ENCODE data around the gene MSH5.
A peak's percentile ranks its signal among the peaks of the same experiment; 100 is the strongest.

Gene MSH5

GRCh38 chr6:31730631-31731086, 9.1 kb upstream of the MSH5 start:
- DNase-seq: no peak

- DNase-seq: no peak
These were observed 7.8 kb upstream of the MSH5 start for GRCh38 chr6:31732029-31732428.

- no peak for DNase-seq
These were observed 6.1 kb upstream of the MSH5 start for GRCh38 chr6:31733734-31734133.

- no peak for DNase-seq
These were observed 5.5 kb upstream of the MSH5 start for GRCh38 chr6:31734247-31734820.

- DNase-seq: no peak
These were observed 4.9 kb upstream of the MSH5 start for GRCh38 chr6:31734821-31735406.

GRCh38 chr6:31736021-31736767, 3.6 kb upstream of the MSH5 start, which contains the start of gene CLIC1:
TSS of gene CLIC1 (minus strand) at chr6:31736530. CDS start at chr6:31736300, 230 bp downstream.
- DNase-seq: peak; percentile 51 to 71

GRCh38 chr6:31736768-31737314, 3.0 kb upstream of the MSH5 start:
- no peak for DNase-seq

- no peak for DNase-seq
These were observed 2.4 kb upstream of the MSH5 start for GRCh38 chr6:31737315-31737990.

GRCh38 chr6:31737991-31738979, 1.5 kb upstream of the MSH5 start:
- DNase-seq: no peak

GRCh38 chr6:31740397-31741223, 805 bp downstream of the MSH5 start:
- no peak for DNase-seq

- DNase-seq: no peak
These were observed 2.0 kb downstream of the MSH5 start for GRCh38 chr6:31741815-31742214.

- DNase-seq: no peak
These were observed 3.1 kb downstream of the MSH5 start for GRCh38 chr6:31742894-31743293.

GRCh38 chr6:31744422-31744821, 4.6 kb downstream of the MSH5 start:
- DNase-seq: no peak

GRCh38 chr6:31749301-31750036, 9.7 kb downstream of the MSH5 start:
- DNase-seq: no peak

- DNase-seq: no peak
These were observed 10.7 kb downstream of the MSH5 start for GRCh38 chr6:31750411-31751022.

GRCh38 chr6:31752739-31753319, 13.0 kb downstream of the MSH5 start:
- no peak for DNase-seq

- DNase-seq: no peak
These were observed 18.5 kb downstream of the MSH5 start for GRCh38 chr6:31758281-31758680.

- DNase-seq: no peak
These were observed 21.0 kb downstream of the MSH5 start for GRCh38 chr6:31760790-31761189.

GRCh38 chr6:31761343-31761742, 21.5 kb downstream of the MSH5 start:
- no peak for DNase-seq
